B cell (primary cell): ENCODE measurements around the gene SARM1. TPM values are rescaled to one million over a fixed set of nuclear protein-coding genes. Genes with fewer than 3 reads are reported as not detected.

Experiments used
- ATAC-seq: fragments of 200-7000 bp; cut with Tn5 transposase; one replicate; pipeline ENCODE4 v1.10.0; 2021; ENCODE audit warnings: low read depth, mild to moderate bottlenecking, moderate number of reproducible peaks, moderate library complexity
- CTCF ChIA-PET: fragments of 350-600 bp; sonication (Branson Sonifier 250); formaldehyde crosslinking; loops from one replicate; lab custom pipeline; 2021; ENCODE audit warnings: antibody characterized with exemption, inconsistent platforms; lab: Charles Lee
- POLR2A ChIA-PET: fragments of 350-600 bp; sonication (Branson Sonifier 250); formaldehyde crosslinking; loops from one replicate; lab custom pipeline; 2021; ENCODE audit warnings: antibody characterized with exemption; lab: Charles Lee
- DNase-seq: peaks from one replicate; pipeline ENCODE4 v3.0.0; 2013
- H2AFZ ChIP-seq: 2 replicates; pipeline ENCODE4 v1.6.1; 2012; ENCODE audit warnings: mild to moderate bottlenecking, low read depth, low read length; ENCODE audit not compliant: insufficient read depth, poor library complexity, severe bottlenecking
- H3K27ac ChIP-seq, 2 donors: 1 replicate in 1 of 2; 2 replicates in 1 of 2; pipeline ENCODE4 v1.5.1; 2012 to 2013; ENCODE audit warnings: low read length in 2 of 2, mild to moderate bottlenecking in 2 of 2, moderate library complexity in 1 of 2
- H3K27me3 ChIP-seq, 4 experiments: fragments of 200-600 bp in 1 of 4; sonication (generic) in 1 of 4; replicated peaks in 1 of 4; 1 replicate in 2 of 4; 2 replicates in 2 of 4; pipeline versions ENCODE4 v1.6.1 to v1.7.0; 2013 to 2016; ENCODE audit warnings: low read length in 3 of 4, mild to moderate bottlenecking in 2 of 4, mixed read lengths in 1 of 4, moderate library complexity in 1 of 4; ENCODE audit not compliant: insufficient read depth in 4 of 4, control insufficient read depth in 3 of 4; ENCODE audit errors: control extremely low read depth in 1 of 4
- H3K36me3 ChIP-seq, 2 experiments: replicated peaks in 1 of 2; 1 replicate in 1 of 2; 2 replicates in 1 of 2; pipeline versions ENCODE4 v1.6.1 to v1.7.1; 2013; ENCODE audit warnings: low read length in 1 of 2; ENCODE audit not compliant: insufficient read depth in 2 of 2, control insufficient read depth in 1 of 2; ENCODE audit errors: control extremely low read depth in 1 of 2, extremely low read depth in 1 of 2
- H3K4me1 ChIP-seq, 2 donors: fragments of 200-600 bp in 1 of 2; sonication (generic) in 1 of 2; 1 replicate in 1 of 2; 2 replicates in 1 of 2; pipeline versions ENCODE4 v1.5.1 to v1.6.1; 2013 to 2017; ENCODE audit warnings: low read length in 2 of 2; ENCODE audit not compliant: control insufficient read depth in 2 of 2, insufficient read depth in 2 of 2
- H3K4me2 ChIP-seq: replicated peaks from 2 replicates; pipeline ENCODE3; 2012; ENCODE audit warnings: mild to moderate bottlenecking, low read depth, low read length; ENCODE audit not compliant: poor library complexity, severe bottlenecking
- H3K4me3 ChIP-seq, 5 experiments: fragments of 200-600 bp in 1 of 5; sonication (generic) in 1 of 5; 1 replicate in 3 of 5; 2 replicates in 2 of 5; pipeline versions ENCODE4 v1.5.1 to v1.7.0; 2011 to 2016; ENCODE audit warnings: low read length in 4 of 5, mild to moderate bottlenecking in 4 of 5, low read depth in 2 of 5, control low read depth in 1 of 5, moderate library complexity in 1 of 5; ENCODE audit not compliant: insufficient read depth in 1 of 5; ENCODE audit errors: control extremely low read depth in 1 of 5, extremely low read depth in 1 of 5
- H3K79me2 ChIP-seq: fragments of 200-600 bp; sonication (generic); one replicate; pipeline ENCODE4 v1.6.0; 2016; ENCODE audit warnings: low read length; ENCODE audit not compliant: control insufficient read depth, insufficient read depth
- H3K9ac ChIP-seq: fragments of 200-600 bp; sonication (generic); 2 replicates; pipeline ENCODE4 v1.6.1; 2017; ENCODE audit warnings: mild to moderate bottlenecking, low read length, moderate library complexity
- H3K9me3 ChIP-seq, 3 donors: one replicate each; pipeline versions ENCODE4 v1.6.1 to v1.7.1; 2013; ENCODE audit warnings: low read length in 2 of 3; ENCODE audit not compliant: control insufficient read depth in 2 of 3, insufficient read depth in 1 of 3; ENCODE audit errors: control extremely low read depth in 1 of 3
- H4K20me1 ChIP-seq: 2 replicates; pipeline ENCODE4 v1.6.0; 2012; ENCODE audit warnings: mild to moderate bottlenecking, low read length; ENCODE audit not compliant: insufficient read depth, control insufficient read depth, poor library complexity, severe bottlenecking
- H3K27ac Mint-ChIP-seq: one replicate; pipeline ENCODE4 v1.8.0; 2021; ENCODE audit warnings: mixed read lengths
- H3K27me3 Mint-ChIP-seq: one replicate; pipeline ENCODE4 v1.8.0; 2021; ENCODE audit warnings: mixed read lengths
- H3K4me1 Mint-ChIP-seq: one replicate; pipeline ENCODE4 v1.8.0; 2021; ENCODE audit warnings: mixed read lengths
- H3K4me3 Mint-ChIP-seq: one replicate; pipeline ENCODE4 v1.8.0; 2021; ENCODE audit warnings: mixed read lengths
- H3K9me3 Mint-ChIP-seq: one replicate; pipeline ENCODE4 v1.8.0; 2022; ENCODE audit warnings: mixed read lengths; ENCODE audit not compliant: insufficient read depth
- EZH2 ChIP-seq: IDR thresholded peaks from 2 replicates; pipeline ENCODE4 v1.6.1; 2012; ENCODE audit warnings: borderline replicate concordance, low read depth, mild to moderate bottlenecking, moderate library complexity, low read length; ENCODE audit not compliant: insufficient read depth, poor library complexity, severe bottlenecking
- WGBS: methylation state at CpG from one replicate; pipeline ENCODE4 v1.1.5; 2013; ENCODE audit warnings: missing lambda C conversion rate; ENCODE audit not compliant: insufficient coverage; 5-methylcytosine and 5-hydroxymethylcytosine counted together
- intact Hi-C: fragments of 100-400 bp; cut with micrococcal nuclease; formaldehyde crosslinking; loops from one replicate; pipeline ENCODE4 v1.10.0; 2022
- polyA plus RNA-seq: library from polyadenylated mRNA; depleted of rRNA; stranded (reverse); fragments of >200 nt; gene quantifications from 2 replicates; pipeline ENCODE4 v1.2.3, GENCODE V29; 2012
- total RNA-seq, 2 donors: library from RNA; stranded (reverse); fragments of 120-200 nt in 1 of 2; gene quantifications; 1 replicate in 1 of 2; 2 replicates in 1 of 2; pipeline versions ENCODE4 v1.2.3 to v1.2.4, GENCODE V29; 2013 to 2022
- TF ChIP-seq, protein P1 (sequence below): fragments of 200-600 bp; IDR thresholded peaks from one replicate; pipeline ENCODE4 v1.8.0; 2022; ENCODE audit warnings: antibody characterized with exemption, mild to moderate bottlenecking

The SARM1 gene
- total and polyA plus RNA-seq, 2 donors (not counting 1 experiment from before 2014, with no cell fraction given): 22.5 to 32.8 TPM

DNA sequence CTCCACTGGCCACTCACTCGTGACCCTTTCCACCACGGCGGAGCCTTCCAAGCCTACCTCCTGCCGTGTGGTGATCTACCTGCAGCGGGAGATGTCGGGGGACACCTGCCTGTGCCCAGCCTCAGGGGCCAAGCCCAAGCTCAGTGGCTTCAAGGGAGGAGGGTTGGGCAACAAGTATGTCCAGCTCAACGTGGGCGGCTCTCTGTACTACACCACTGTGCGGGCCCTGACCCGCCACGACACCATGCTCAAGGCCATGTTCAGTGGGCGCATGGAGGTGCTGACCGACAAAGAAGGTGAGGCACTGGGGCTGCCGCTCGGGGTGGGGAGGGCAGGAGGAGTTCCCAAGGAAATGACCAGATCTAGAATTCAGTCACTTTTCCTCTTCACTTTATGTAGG, 32.1 kb upstream of the SARM1 start:
- WGBS: 94% methylated on average over 5 of the region's 15 CpGs
- Mint-ChIP-seq H3K4me3 (no peak overlapping the region), H3K27ac (no peak overlapping the region), H3K27me3 (no peaks in the 10 kb centered on the region), H3K9me3 (no peaks in the 10 kb centered on the region), H3K4me1 (peaks cover 27% of the 10 kb centered on the region)
- Histone ChIP-seq H3K4me1 (peaks cover 14 to 17% of the 10 kb centered on the region in 2 donors), H3K79me2 (peaks cover 55% of the 10 kb centered on the region), H3K4me2 (no peak overlapping the region), H3K27me3 (no peaks in the 10 kb centered on the region), H2AFZ (no peak overlapping the region), H3K9ac (no peak overlapping the region), H3K27ac (no peak overlapping the region), H3K9me3 (no peaks in the 10 kb centered on the region), H4K20me1 (peaks cover 15% of the 10 kb centered on the region), H3K4me3 (no peak overlapping the region), H3K36me3 (peaks cover 0 to 41% of the 10 kb centered on the region in 2 experiments)
- ATAC-seq (no peak), DNase-seq (no peak)
- TF ChIP-seq EZH2: no peak
- TF ChIP-seq, protein P1, sequence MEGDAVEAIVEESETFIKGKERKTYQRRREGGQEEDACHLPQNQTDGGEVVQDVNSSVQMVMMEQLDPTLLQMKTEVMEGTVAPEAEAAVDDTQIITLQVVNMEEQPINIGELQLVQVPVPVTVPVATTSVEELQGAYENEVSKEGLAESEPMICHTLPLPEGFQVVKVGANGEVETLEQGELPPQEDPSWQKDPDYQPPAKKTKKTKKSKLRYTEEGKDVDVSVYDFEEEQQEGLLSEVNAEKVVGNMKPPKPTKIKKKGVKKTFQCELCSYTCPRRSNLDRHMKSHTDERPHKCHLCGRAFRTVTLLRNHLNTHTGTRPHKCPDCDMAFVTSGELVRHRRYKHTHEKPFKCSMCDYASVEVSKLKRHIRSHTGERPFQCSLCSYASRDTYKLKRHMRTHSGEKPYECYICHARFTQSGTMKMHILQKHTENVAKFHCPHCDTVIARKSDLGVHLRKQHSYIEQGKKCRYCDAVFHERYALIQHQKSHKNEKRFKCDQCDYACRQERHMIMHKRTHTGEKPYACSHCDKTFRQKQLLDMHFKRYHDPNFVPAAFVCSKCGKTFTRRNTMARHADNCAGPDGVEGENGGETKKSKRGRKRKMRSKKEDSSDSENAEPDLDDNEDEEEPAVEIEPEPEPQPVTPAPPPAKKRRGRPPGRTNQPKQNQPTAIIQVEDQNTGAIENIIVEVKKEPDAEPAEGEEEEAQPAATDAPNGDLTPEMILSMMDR: no peak
- intact Hi-C loops: loop anchor here (5.0 kb wide), 2 partner anchors 233 to 987 kb away; partner anchors contain the start of gene PIGS
- POLR2A ChIA-PET: no interaction called here
- CTCF ChIA-PET: no interaction called here

DNA sequence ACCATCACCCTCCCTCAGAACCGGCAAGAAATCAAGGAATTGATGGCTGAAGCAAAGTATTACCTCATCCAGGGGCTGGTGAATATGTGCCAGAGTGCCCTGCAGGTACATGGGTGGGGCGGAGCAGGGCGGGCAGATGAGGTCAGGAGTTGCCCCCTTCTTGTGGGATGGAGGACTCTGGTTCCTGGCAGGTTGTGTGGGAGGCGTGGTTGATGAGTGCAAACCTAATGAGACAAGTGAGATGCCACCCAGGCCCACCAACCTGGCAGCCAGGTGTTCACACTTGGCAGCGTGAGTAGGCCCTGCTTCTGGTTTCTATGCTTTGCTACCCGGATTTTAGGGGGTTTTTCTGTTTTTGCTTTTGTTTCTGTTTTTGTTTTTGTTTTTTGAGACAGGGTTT, 31.1 kb upstream of the SARM1 start:
- ATAC-seq (no peak), DNase-seq (no peak)
- Histone ChIP-seq H3K36me3 (peaks cover 0 to 49% of the 10 kb centered on the region in 2 experiments), H3K9me3 (no peaks in the 10 kb centered on the region), H3K27me3 (no peaks in the 10 kb centered on the region), H3K4me3 (no peak overlapping the region), H3K9ac (no peak overlapping the region), H3K4me1 (peaks cover 10% of the 10 kb centered on the region in 2 donors), H3K79me2 (peaks cover 47% of the 10 kb centered on the region), H3K27ac (no peak overlapping the region), H3K4me2 (no peak overlapping the region), H4K20me1 (peaks cover 15% of the 10 kb centered on the region), H2AFZ (no peak overlapping the region)
- H3K4me1 Mint-ChIP-seq: peaks cover 18% of the 10 kb centered on the region
- 98% methylated on average over 5 of the region's 6 CpGs for WGBS
- no peaks in the 10 kb centered on the region for H3K27me3 Mint-ChIP-seq
- intact Hi-C loops: no loop called here
- H3K4me3 Mint-ChIP-seq: no peak overlapping the region
- no peak for TF ChIP-seq EZH2
- TF ChIP-seq, protein P1: no peak
- ChIA-PET CTCF (no interaction called here), POLR2A (no interaction called here)
- no peaks in the 10 kb centered on the region for H3K9me3 Mint-ChIP-seq
- H3K27ac Mint-ChIP-seq: no peak overlapping the region
